ENCODE results near the gene ANAPC7. TPM values are rescaled to one million over a fixed set of nuclear protein-coding genes. Genes with fewer than 3 reads are reported as not detected.
"Not testable (repeated sequence)": the region's sequence is repeated elsewhere in the genome, so short reads cannot be mapped to it uniquely, and the experiment has no call there.

Gene ANAPC7
- total RNA-seq, 1 experiment from 2014 or later, result 103 TPM

GRCh38 chr12:110349514-110350151 is 53.9 kb downstream of the ANAPC7 start:
- no peak for DNase-seq (ENCODE audit: low spot score)

- no peak for DNase-seq (ENCODE audit: low spot score)
Measured at GRCh38 chr12:110349096-110349495, 54.4 kb downstream of the ANAPC7 start.

DNA sequence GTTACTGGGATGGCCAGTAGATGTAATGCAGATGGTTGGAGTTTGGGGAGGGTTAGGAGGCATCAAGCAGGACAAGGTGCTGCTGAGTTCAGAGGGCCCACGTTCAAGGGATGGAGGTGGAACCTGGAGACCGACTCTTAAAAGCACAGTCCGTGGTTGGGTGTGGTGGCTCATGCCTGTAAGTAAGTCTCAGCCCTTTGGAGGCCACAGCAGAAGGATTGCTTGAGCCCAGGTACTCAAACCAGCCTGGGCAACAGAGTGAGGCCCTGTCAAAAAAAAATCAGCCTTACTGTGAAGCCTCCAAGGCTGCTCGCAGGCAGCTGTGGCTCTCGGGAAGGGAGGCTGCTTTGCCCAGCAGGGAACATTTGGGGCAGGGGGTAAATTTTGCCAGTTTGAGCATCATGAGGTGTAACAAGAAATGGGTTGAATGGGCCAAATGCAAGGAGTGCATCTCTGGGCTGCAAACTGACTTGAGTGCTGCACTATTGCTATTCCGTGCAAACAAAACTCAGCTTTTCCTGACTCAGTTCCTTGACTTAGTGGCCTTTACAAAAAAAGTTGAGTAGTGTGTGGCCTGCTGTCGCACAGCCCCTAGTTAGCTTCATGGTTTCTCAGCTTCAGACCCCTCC is 55.0 kb downstream of the ANAPC7 start:
- no peak for DNase-seq (ENCODE audit: low spot score)

DNA sequence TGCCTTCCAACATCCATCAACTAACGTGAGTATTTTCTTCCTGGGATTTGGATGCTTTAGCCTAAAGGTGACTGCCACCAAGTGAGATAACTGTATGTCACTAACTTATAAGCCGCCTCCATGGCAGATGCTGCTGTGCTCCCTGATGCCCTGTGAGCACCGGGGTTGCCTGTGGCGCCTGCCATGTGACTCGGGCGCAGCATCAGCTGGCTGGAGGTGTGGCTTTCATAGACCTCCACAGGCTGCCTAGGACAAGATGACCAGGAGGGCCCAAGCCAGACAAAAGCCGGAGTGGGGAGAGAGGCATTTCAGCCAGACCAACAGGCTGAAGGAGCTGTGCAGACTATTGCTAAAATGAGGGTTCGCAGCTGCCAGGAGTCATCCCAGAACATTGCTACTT is 55.7 kb downstream of the ANAPC7 start:
- no peak for DNase-seq (ENCODE audit: low spot score)

- no peak for DNase-seq (ENCODE audit: low spot score)
Measured at GRCh38 chr12:110345963-110346362, 57.5 kb downstream of the ANAPC7 start.

- DNase-seq (ENCODE audit: low spot score), result no peak
Measured at GRCh38 chr12:110345176-110345661, 58.3 kb downstream of the ANAPC7 start.

GRCh38 chr12:110344657-110345056 is 58.9 kb downstream of the ANAPC7 start:
- no peak for DNase-seq (ENCODE audit: low spot score)

GRCh38 chr12:110343736-110344555 is 59.6 kb downstream of the ANAPC7 start:
- DNase-seq (ENCODE audit: low spot score), result no peak

- DNase-seq (ENCODE audit: low spot score), result no peak
Measured at GRCh38 chr12:110343114-110343513, 60.4 kb downstream of the ANAPC7 start.

- no peak for DNase-seq (ENCODE audit: low spot score)
Measured at GRCh38 chr12:110342157-110342556, 61.4 kb downstream of the ANAPC7 start.

GRCh38 chr12:110340706-110341105 is 62.8 kb downstream of the ANAPC7 start:
- no peak for DNase-seq (ENCODE audit: low spot score)

GRCh38 chr12:110340261-110340660 is 63.2 kb downstream of the ANAPC7 start:
- not testable (repeated sequence) for DNase-seq (ENCODE audit: low spot score)

GRCh38 chr12:110339184-110339952 is 64.1 kb downstream of the ANAPC7 start:
- DNase-seq (ENCODE audit: low spot score), result no peak

GRCh38 chr12:110338754-110339153 is 64.8 kb downstream of the ANAPC7 start:
- no peak for DNase-seq (ENCODE audit: low spot score)

GRCh38 chr12:110337912-110338710 is 65.4 kb downstream of the ANAPC7 start:
- no peak for DNase-seq (ENCODE audit: low spot score)

- DNase-seq (ENCODE audit: low spot score), result no peak
Measured at GRCh38 chr12:110335481-110336045, 67.9 kb downstream of the ANAPC7 start.

DNA sequence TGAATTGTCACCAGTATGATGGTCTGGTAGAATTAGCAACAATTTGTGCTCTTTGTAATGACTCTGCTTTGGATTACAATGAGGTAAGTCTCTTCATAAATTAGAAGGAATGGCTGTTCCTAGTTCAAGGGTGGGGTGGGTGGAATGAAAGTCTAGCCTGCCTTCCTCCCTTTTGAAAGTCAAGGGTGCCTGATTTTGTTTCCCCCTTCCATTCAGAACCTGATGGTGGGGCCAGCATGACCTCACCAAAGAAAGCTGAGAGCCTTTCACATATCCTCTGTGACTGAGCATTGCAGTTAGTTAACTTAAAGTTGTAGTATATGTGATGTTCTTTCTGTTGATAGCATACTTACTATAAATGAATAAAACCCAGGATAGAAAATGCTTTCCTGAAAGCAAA is 70.3 kb downstream of the ANAPC7 start:
- no peak for DNase-seq (ENCODE audit: low spot score)

- peak; percentile 3 for DNase-seq (ENCODE audit: low spot score)
Measured at GRCh38 chr12:110330544-110330943, 73.0 kb downstream of the ANAPC7 start.

GRCh38 chr12:110330124-110330523 is 73.4 kb downstream of the ANAPC7 start:
- DNase-seq (ENCODE audit: low spot score), result no peak

DNA sequence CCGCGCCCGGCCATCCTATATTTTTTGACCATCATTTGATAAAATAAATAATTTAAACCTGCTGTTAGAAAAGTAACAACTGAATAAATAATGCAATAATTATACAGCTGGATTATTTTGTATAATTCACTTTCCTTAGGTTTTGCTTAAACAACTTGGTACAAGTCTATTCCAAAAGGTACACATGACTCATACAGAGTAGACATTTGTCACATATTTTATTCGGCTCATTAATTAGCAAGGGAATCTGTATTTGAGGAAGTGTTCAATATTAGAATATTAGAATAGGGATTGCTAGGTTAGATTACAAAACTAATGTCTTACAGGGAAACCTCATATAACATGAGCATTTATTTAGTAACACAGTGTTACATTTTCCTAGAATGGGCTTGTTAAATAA is 73.8 kb downstream of the ANAPC7 start:
- no peak for DNase-seq (ENCODE audit: low spot score)
